22Rv1 (cell line): ENCODE measurements around the gene NINJ2.

Source experiments
- H3K27ac ChIP-seq: fragments of 450-650 bp; 2 replicates; pipeline ENCODE4 v1.5.1; 2017
- ZFX ChIP-seq: fragments of 450-650 bp; IDR thresholded peaks from 2 replicates; pipeline ENCODE4 v1.6.1; 2017; ENCODE audit warnings: antibody characterized with exemption, borderline replicate concordance

NINJ2 gene

GRCh38 chr12:517538-517937 is 145.7 kb downstream of the NINJ2 start:
- H3K27ac ChIP-seq: no peak overlapping the region
- no peak for TF ChIP-seq ZFX
